MCF 10A (cell line): ENCODE measurements around the gene FRAS1. TPM values are rescaled to one million over a fixed set of nuclear protein-coding genes. Genes with fewer than 3 reads are reported as not detected.

Experiments used
- BruUV-seq: library from RNA; stranded (reverse); fragments of 400-500 nt; replicated peaks from 2 replicates; lab custom pipeline; 2021; lab: Mats Ljungman, UMichigan
- CTCF ChIA-PET: fragments of 300-600 bp; sonication (Branson Sonifier 250); formaldehyde crosslinking; extraction: SDS; loops from one replicate; lab custom pipeline; 2021; ENCODE audit warnings: antibody characterized with exemption, inconsistent platforms; lab: Yijun Ruan, JAX
- POLR2A ChIA-PET: fragments of 300-600, 350-650 bp; sonication (Branson Sonifier 250); formaldehyde crosslinking; extraction: SDS; loops from one replicate; lab custom pipeline; 2020; ENCODE audit warnings: antibody characterized with exemption, inconsistent platforms; lab: Yijun Ruan, JAX
- DNase-seq: peaks from one replicate; pipeline ENCODE4 v3.0.0-alpha.2; 2018; ENCODE audit not compliant: unreplicated experiment
- H3K27ac Mint-ChIP-seq: one replicate; pipeline ENCODE4 v1.8.0; 2022; ENCODE audit warnings: mild to moderate bottlenecking, low read depth, mixed read lengths; ENCODE audit not compliant: unreplicated experiment
- H3K27me3 Mint-ChIP-seq: one replicate; pipeline ENCODE4 v1.8.0; 2022; ENCODE audit warnings: mixed read lengths; ENCODE audit not compliant: insufficient read depth, unreplicated experiment
- H3K36me3 Mint-ChIP-seq: one replicate; pipeline ENCODE4 v1.8.0; 2022; ENCODE audit warnings: mild to moderate bottlenecking, moderate library complexity, mixed read lengths; ENCODE audit not compliant: insufficient read depth, unreplicated experiment
- H3K4me1 Mint-ChIP-seq: one replicate; pipeline ENCODE4 v1.8.0; 2022; ENCODE audit warnings: mixed read lengths; ENCODE audit not compliant: insufficient read depth, unreplicated experiment
- H3K4me3 Mint-ChIP-seq: one replicate; pipeline ENCODE4 v1.8.0; 2022; ENCODE audit warnings: mild to moderate bottlenecking, moderate library complexity, mixed read lengths; ENCODE audit not compliant: unreplicated experiment
- H3K9me3 Mint-ChIP-seq: one replicate; pipeline ENCODE4 v1.8.0; 2022; ENCODE audit warnings: mixed read lengths; ENCODE audit not compliant: unreplicated experiment
- CTCF ChIP-seq: fragments of 200-600 bp; IDR thresholded peaks from one replicate; pipeline ENCODE4 v1.8.0; 2022; ENCODE audit warnings: antibody characterized with exemption, mild to moderate bottlenecking; ENCODE audit not compliant: unreplicated experiment
- intact Hi-C: fragments of 100-400 bp; cut with micrococcal nuclease; formaldehyde crosslinking; loops from 2 replicates; pipeline ENCODE4 v1.14.1; 2022
- total RNA-seq: library from RNA; stranded (reverse); gene quantifications from 2 replicates; pipeline ENCODE4 v1.2.3, GENCODE V29; 2022

Gene FRAS1
- total RNA-seq, 1 experiment from 2014 or later: 2.0 TPM

GRCh38 chr4:78417603-78418002 lies 360.5 kb downstream of the FRAS1 start:
- TF ChIP-seq CTCF: no peak
- intact Hi-C loops: no loop called here
- no TSS peak for BruUV-seq
- Mint-ChIP-seq H3K27ac (no peak overlapping the region), H3K4me1 (no peaks in the 10 kb centered on the region), H3K36me3 (no peaks in the 10 kb centered on the region), H3K4me3 (no peak overlapping the region), H3K9me3 (no peaks in the 10 kb centered on the region), H3K27me3 (no peaks in the 10 kb centered on the region)
- no peak for DNase-seq
- ChIA-PET POLR2A (no interaction called here), CTCF (no interaction called here)

- CTCF ChIA-PET: interaction anchor here (0.7 kb wide), 1 partner anchor 477 kb away, joined by 3 read pairs; no protein-coding TSS in a partner anchor
- no peaks in the 10 kb centered on the region for H3K4me1 Mint-ChIP-seq
Measured at GRCh38 chr4:78418406-78418805, 361.3 kb downstream of the FRAS1 start.

GRCh38 chr4:78423790-78424189 lies 366.7 kb downstream of the FRAS1 start:
- H3K9me3 Mint-ChIP-seq: no peaks in the 10 kb centered on the region
- no peaks in the 10 kb centered on the region for H3K4me1 Mint-ChIP-seq
- DNase-seq: no peak
- no peaks in the 10 kb centered on the region for H3K36me3 Mint-ChIP-seq
- intact Hi-C loops: no loop called here
- H3K4me3 Mint-ChIP-seq: no peak overlapping the region
- H3K27ac Mint-ChIP-seq: no peak overlapping the region
- BruUV-seq: no TSS peak
- ChIA-PET POLR2A (no interaction called here), CTCF (interaction anchor here (0.7 kb wide), 1 partner anchor 235 kb away, joined by 3 read pairs; no protein-coding TSS in a partner anchor)
- no peak for TF ChIP-seq CTCF
- no peaks in the 10 kb centered on the region for H3K27me3 Mint-ChIP-seq

More at GRCh38 chr4:78418406-78418805, 361.3 kb downstream of the FRAS1 start:
- intact Hi-C loops: no loop called here
- TF ChIP-seq CTCF: no peak
- Mint-ChIP-seq H3K4me3 (no peak overlapping the region), H3K27ac (no peak overlapping the region), H3K36me3 (no peaks in the 10 kb centered on the region), H3K9me3 (no peaks in the 10 kb centered on the region), H3K27me3 (no peaks in the 10 kb centered on the region)
- no peak for DNase-seq
- POLR2A ChIA-PET: no interaction called here
- no TSS peak for BruUV-seq

- CTCF ChIA-PET: interaction anchor here (0.6 to 0.7 kb wide), 5 partner anchors 48 to 783 kb away, joined by 3 read pairs; no protein-coding TSS in a partner anchor
- no peaks in the 10 kb centered on the region for H3K9me3 Mint-ChIP-seq
- BruUV-seq: no TSS peak
Measured at GRCh38 chr4:78424461-78424860, 367.3 kb downstream of the FRAS1 start.

More at GRCh38 chr4:78424461-78424860, 367.3 kb downstream of the FRAS1 start:
- H3K27ac Mint-ChIP-seq: no peak overlapping the region
- DNase-seq: no peak
- POLR2A ChIA-PET: interaction anchor here (0.7 kb wide), 1 partner anchor 9 kb away, joined by 3 read pairs; no protein-coding TSS in a partner anchor
- H3K4me1 Mint-ChIP-seq: no peaks in the 10 kb centered on the region
- no peak overlapping the region for H3K4me3 Mint-ChIP-seq
- intact Hi-C loops: no loop called here
- H3K27me3 Mint-ChIP-seq: no peaks in the 10 kb centered on the region
- no peak for TF ChIP-seq CTCF
- H3K36me3 Mint-ChIP-seq: no peaks in the 10 kb centered on the region
